NCI-H460 (cell line): Measurements from ENCODE around the gene MARCHF2. TPM values are rescaled to one million over a fixed set of nuclear protein-coding genes. Genes with fewer than 3 reads are reported as not detected.

ENCODE experiments used
- DNase-seq: peaks from one replicate; pipeline ENCODE4 v3.0.0-alpha.2; 2016; ENCODE audit warnings: low read depth; ENCODE audit errors: extremely low read depth
- total RNA-seq: library from RNA; depleted of rRNA; stranded (reverse); fragments of >200 nt; shearing (Covaris generic); gene quantifications from 2 replicates; pipeline ENCODE4 v1.2.3, GENCODE V29; 2014

MARCHF2 gene
- total RNA-seq, 1 experiment from 2014 or later, result 15.6 TPM

GRCh38 chr19:8386990-8387389, 26.1 kb upstream of the MARCHF2 start:
- no peak for DNase-seq

- no peak for DNase-seq
Measured at GRCh38 chr19:8387688-8388611, 25.2 kb upstream of the MARCHF2 start.

- DNase-seq, result no peak
Measured at GRCh38 chr19:8388612-8388958, 24.5 kb upstream of the MARCHF2 start.

- peak; percentile 98 for DNase-seq
Measured at GRCh38 chr19:8389891-8390616, 23.1 kb upstream of the MARCHF2 start, which contains the start of gene RAB11B. RAB11B (plus strand) TSS chr19:8390360; CDS start chr19:8390417, 57 bp downstream.

GRCh38 chr19:8390617-8390981, 22.5 kb upstream of the MARCHF2 start:
- peak; percentile 90 for DNase-seq

DNA sequence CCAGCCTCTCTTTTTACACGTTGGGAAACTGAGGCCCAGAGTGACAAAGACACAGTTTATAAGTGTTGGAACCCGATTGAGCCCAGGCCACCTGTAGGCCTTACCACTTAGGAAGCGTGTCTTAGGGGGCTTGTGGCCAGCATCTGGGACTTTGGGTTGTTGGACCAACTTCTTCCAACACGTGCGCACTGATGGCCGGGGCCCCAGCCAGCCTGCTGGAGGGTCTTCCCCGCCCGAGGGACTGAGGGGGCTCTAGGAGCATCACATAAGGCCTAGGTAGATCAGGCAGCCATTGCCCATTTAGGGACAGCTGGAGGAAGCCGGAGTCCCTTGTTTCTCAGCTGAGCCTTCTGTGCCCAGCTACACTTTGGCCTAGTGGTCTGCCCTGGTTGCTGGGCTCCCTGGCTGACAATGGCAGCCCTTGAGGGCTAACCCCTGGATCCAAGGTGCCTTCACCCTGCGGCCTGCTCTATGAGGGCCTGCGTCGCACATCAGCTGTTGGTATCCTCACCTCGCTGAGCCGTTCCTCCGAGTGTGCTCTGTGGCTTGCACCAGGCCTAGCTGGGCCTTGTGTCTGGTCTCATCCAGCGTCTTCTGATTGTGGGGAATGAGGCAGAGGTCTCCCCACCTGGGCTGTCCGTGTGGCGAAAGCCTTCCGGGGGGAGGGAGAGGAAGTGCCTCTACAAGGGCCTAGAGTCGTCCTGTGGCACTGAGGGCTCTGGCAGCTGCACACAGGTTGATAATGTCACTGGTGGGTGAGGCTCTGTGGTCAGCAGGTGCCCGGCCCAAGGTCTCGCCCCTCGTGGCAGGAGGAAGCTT, 21.7 kb upstream of the MARCHF2 start:
- no peak for DNase-seq

- DNase-seq, result no peak
Measured at GRCh38 chr19:8392017-8392591, 21.0 kb upstream of the MARCHF2 start.

- no peak for DNase-seq
Measured at GRCh38 chr19:8393192-8393870, 19.8 kb upstream of the MARCHF2 start.

DNA sequence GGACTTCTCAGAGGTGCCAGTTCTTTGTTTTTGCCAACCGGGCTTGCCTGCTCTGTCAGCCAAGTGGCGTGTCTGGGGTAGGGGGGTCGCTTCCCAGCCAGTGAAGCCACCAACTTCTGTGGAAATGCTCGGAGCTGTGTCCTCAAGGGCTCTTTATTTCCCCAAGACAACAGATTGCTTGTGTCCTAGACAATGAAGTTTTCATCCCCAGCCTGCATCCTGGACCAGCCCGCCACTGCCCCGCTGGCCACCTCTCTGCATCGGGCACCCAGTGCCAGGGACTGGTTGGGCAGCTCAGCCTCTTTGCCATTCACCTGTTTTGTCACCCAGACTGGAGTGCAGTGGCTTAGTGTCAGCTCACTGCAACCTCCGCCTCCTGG, 19.2 kb upstream of the MARCHF2 start:
- no peak for DNase-seq

- no peak for DNase-seq
Measured at GRCh38 chr19:8395621-8396082, 17.5 kb upstream of the MARCHF2 start.

- DNase-seq, result no peak
Measured at GRCh38 chr19:8396185-8396562, 16.9 kb upstream of the MARCHF2 start.

- peak; percentile 82 for DNase-seq
Measured at GRCh38 chr19:8396563-8397203, 16.4 kb upstream of the MARCHF2 start.

- no peak for DNase-seq
Measured at GRCh38 chr19:8397271-8397670, 15.8 kb upstream of the MARCHF2 start.

GRCh38 chr19:8397746-8398310, 15.3 kb upstream of the MARCHF2 start:
- DNase-seq, result no peak

DNA sequence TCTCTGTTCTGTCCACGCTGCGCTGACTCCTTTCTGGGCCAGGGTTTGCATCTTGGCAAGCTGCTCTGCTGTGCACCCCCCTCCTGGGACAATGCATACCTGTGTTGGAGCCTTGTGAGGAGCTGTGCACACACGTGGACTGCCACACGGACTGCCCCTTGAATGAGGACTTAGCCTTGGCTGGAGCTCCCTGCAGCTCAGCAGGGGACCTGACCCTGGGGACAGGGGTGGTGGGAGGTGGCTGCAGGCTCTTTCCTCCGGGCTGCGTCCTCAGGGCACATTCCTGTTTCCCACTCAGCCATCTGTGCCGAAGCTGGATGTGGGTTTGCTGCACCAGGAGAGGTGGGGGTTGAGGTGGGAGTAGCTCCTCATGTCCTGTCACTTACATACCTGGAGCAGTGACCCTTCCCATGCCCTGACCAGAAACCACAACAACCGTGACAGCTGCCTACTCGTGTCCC, 14.8 kb upstream of the MARCHF2 start:
- no peak for DNase-seq

GRCh38 chr19:8399681-8400188, 13.4 kb upstream of the MARCHF2 start:
- no peak for DNase-seq

DNA sequence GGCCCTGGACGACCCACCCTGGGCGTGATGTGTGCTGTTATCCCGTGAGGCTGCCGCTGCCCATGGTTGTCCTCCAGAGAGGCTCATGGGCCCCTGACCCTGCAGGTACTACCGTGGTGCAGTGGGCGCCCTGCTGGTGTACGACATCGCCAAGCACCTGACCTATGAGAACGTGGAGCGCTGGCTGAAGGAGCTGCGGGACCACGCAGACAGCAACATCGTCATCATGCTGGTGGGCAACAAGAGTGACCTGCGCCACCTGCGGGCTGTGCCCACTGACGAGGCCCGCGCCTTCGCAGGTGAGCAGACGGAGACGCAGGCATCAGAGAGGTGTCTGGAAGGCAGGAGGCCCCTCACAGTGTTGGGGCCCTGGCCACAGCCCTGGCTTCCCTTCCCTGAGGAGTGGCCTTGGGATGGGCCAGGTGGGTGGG, 11.1 kb upstream of the MARCHF2 start:
- no peak for DNase-seq

DNA sequence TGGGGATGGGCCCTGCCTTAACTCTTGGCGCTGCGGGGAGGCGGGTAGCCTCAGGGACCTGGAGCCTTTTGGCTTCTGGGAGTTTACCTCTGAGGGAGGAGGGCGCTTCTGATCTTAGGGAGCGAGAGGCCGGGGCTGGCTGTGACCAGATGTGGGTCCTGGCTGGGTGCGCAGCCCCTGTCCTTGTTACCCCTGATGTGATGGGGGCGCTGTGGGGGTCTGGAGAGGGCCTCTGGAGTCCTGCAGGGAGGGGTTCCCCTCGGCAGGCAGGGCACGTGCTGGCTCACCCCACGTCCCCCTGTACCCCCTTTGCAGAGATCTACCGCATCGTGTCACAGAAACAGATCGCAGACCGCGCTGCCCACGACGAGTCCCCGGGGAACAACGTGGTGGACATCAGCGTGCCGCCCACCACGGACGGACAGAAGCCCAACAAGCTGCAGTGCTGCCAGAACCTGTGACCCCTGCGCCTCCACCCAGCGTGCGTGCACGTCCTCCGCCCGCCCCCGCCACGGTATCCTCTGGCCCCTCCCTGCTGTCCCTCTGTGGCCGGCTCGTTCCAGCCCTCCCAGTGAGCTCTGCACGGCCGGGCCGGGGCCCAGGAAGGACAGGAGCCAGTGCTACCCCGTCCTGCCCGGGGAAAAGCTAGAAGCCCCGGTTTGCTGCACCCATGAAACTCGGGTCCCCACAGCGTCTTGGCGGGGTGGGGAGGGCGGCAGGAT, 9.8 kb upstream of the MARCHF2 start:
- DNase-seq, result no peak
